ENCODE data around the gene OPN4.

OPN4 gene

GRCh38 chr10:86693275-86693674, 38.9 kb downstream of the OPN4 start:
- Mint-ChIP-seq H3K9me3 (no peaks in the 10 kb centered on the region), H3K36me3 (no peaks in the 10 kb centered on the region), H3K27ac (no peak overlapping the region), H3K4me1 (peaks cover 6% of the 10 kb centered on the region), H3K4me3 (no peak overlapping the region), H3K27me3 (no peaks in the 10 kb centered on the region)

GRCh38 chr10:86693721-86694369, 39.5 kb downstream of the OPN4 start:
- Mint-ChIP-seq H3K4me1 (peaks cover under 1% of the 10 kb centered on the region), H3K36me3 (no peaks in the 10 kb centered on the region), H3K4me3 (no peak overlapping the region), H3K9me3 (no peaks in the 10 kb centered on the region), H3K27ac (no peak overlapping the region), H3K27me3 (no peaks in the 10 kb centered on the region)

- no peaks in the 10 kb centered on the region for H3K9me3 Mint-ChIP-seq
- H3K27me3 Mint-ChIP-seq, result no peaks in the 10 kb centered on the region
- no peaks in the 10 kb centered on the region for H3K4me1 Mint-ChIP-seq
- no peaks in the 10 kb centered on the region for H3K36me3 Mint-ChIP-seq
- H3K27ac Mint-ChIP-seq, result no peak overlapping the region
- H3K4me3 Mint-ChIP-seq, result no peak overlapping the region
Measured at GRCh38 chr10:86698207-86698940, 44.0 kb downstream of the OPN4 start.

- H3K27me3 Mint-ChIP-seq, result no peaks in the 10 kb centered on the region
- H3K4me3 Mint-ChIP-seq, result no peak overlapping the region
- no peaks in the 10 kb centered on the region for H3K4me1 Mint-ChIP-seq
- no peaks in the 10 kb centered on the region for H3K36me3 Mint-ChIP-seq
- no peak overlapping the region for H3K27ac Mint-ChIP-seq
- H3K9me3 Mint-ChIP-seq, result no peaks in the 10 kb centered on the region
Measured at GRCh38 chr10:86699125-86699524, 44.8 kb downstream of the OPN4 start.

- no peaks in the 10 kb centered on the region for H3K27me3 Mint-ChIP-seq
- H3K9me3 Mint-ChIP-seq, result no peaks in the 10 kb centered on the region
- no peak overlapping the region for H3K4me3 Mint-ChIP-seq
- H3K36me3 Mint-ChIP-seq, result no peaks in the 10 kb centered on the region
- H3K27ac Mint-ChIP-seq, result no peak overlapping the region
- H3K4me1 Mint-ChIP-seq, result no peaks in the 10 kb centered on the region
Measured at GRCh38 chr10:86699541-86699940, 45.2 kb downstream of the OPN4 start.

GRCh38 chr10:86699991-86700840, 45.9 kb downstream of the OPN4 start:
- Mint-ChIP-seq H3K27ac (no peak overlapping the region), H3K36me3 (no peaks in the 10 kb centered on the region), H3K27me3 (no peaks in the 10 kb centered on the region), H3K4me3 (no peak overlapping the region), H3K9me3 (no peaks in the 10 kb centered on the region), H3K4me1 (no peaks in the 10 kb centered on the region)

- no peaks in the 10 kb centered on the region for H3K4me1 Mint-ChIP-seq
- no peak overlapping the region for H3K4me3 Mint-ChIP-seq
- H3K9me3 Mint-ChIP-seq, result no peaks in the 10 kb centered on the region
- no peaks in the 10 kb centered on the region for H3K27me3 Mint-ChIP-seq
- no peaks in the 10 kb centered on the region for H3K36me3 Mint-ChIP-seq
- no peak overlapping the region for H3K27ac Mint-ChIP-seq
Measured at GRCh38 chr10:86700851-86701617, 46.7 kb downstream of the OPN4 start.

GRCh38 chr10:86703176-86703575, 48.8 kb downstream of the OPN4 start:
- no peak overlapping the region for H3K27ac Mint-ChIP-seq
- no peaks in the 10 kb centered on the region for H3K27me3 Mint-ChIP-seq
- H3K9me3 Mint-ChIP-seq, result no peaks in the 10 kb centered on the region
- H3K4me3 Mint-ChIP-seq, result no peak overlapping the region
- H3K4me1 Mint-ChIP-seq, result no peaks in the 10 kb centered on the region
- H3K36me3 Mint-ChIP-seq, result no peaks in the 10 kb centered on the region

GRCh38 chr10:86705139-86705538, 50.8 kb downstream of the OPN4 start:
- H3K27me3 Mint-ChIP-seq, result no peaks in the 10 kb centered on the region

GRCh38 chr10:86705905-86706304, 51.6 kb downstream of the OPN4 start:
- H3K27ac Mint-ChIP-seq, result no peak overlapping the region
- peaks cover 6% of the 10 kb centered on the region for H3K4me1 Mint-ChIP-seq
- no peak overlapping the region for H3K4me3 Mint-ChIP-seq
- no peaks in the 10 kb centered on the region for H3K27me3 Mint-ChIP-seq
- no peaks in the 10 kb centered on the region for H3K9me3 Mint-ChIP-seq
- H3K36me3 Mint-ChIP-seq, result no peaks in the 10 kb centered on the region

More at GRCh38 chr10:86705139-86705538, 50.8 kb downstream of the OPN4 start:
- Mint-ChIP-seq H3K4me3 (no peak overlapping the region), H3K4me1 (no peaks in the 10 kb centered on the region), H3K36me3 (no peaks in the 10 kb centered on the region), H3K27ac (no peak overlapping the region), H3K9me3 (no peaks in the 10 kb centered on the region)

GRCh38 chr10:86706401-86706841, 52.1 kb downstream of the OPN4 start:
- H3K9me3 Mint-ChIP-seq, result no peaks in the 10 kb centered on the region
- no peaks in the 10 kb centered on the region for H3K27me3 Mint-ChIP-seq
- H3K36me3 Mint-ChIP-seq, result no peaks in the 10 kb centered on the region
- H3K27ac Mint-ChIP-seq, result no peak overlapping the region
- peaks cover 6% of the 10 kb centered on the region for H3K4me1 Mint-ChIP-seq
- no peak overlapping the region for H3K4me3 Mint-ChIP-seq

GRCh38 chr10:86706977-86707376, 52.6 kb downstream of the OPN4 start:
- no peak overlapping the region for H3K27ac Mint-ChIP-seq
- no peaks in the 10 kb centered on the region for H3K36me3 Mint-ChIP-seq
- no peak overlapping the region for H3K4me3 Mint-ChIP-seq
- no peaks in the 10 kb centered on the region for H3K27me3 Mint-ChIP-seq
- H3K9me3 Mint-ChIP-seq, result no peaks in the 10 kb centered on the region
- peaks cover 6% of the 10 kb centered on the region for H3K4me1 Mint-ChIP-seq

- H3K36me3 Mint-ChIP-seq, result no peaks in the 10 kb centered on the region
- peaks cover 6% of the 10 kb centered on the region for H3K4me1 Mint-ChIP-seq
- H3K9me3 Mint-ChIP-seq, result no peaks in the 10 kb centered on the region
Measured at GRCh38 chr10:86707505-86707904, 53.2 kb downstream of the OPN4 start.

GRCh38 chr10:86708068-86708782, 53.9 kb downstream of the OPN4 start:
- no peaks in the 10 kb centered on the region for H3K36me3 Mint-ChIP-seq
- peak overlapping the region; percentile 68 for H3K27ac Mint-ChIP-seq
- H3K4me3 Mint-ChIP-seq, result no peak overlapping the region
- no peaks in the 10 kb centered on the region for H3K27me3 Mint-ChIP-seq
- H3K9me3 Mint-ChIP-seq, result no peaks in the 10 kb centered on the region
- H3K4me1 Mint-ChIP-seq, result peaks cover 6% of the 10 kb centered on the region

More at GRCh38 chr10:86707505-86707904, 53.2 kb downstream of the OPN4 start:
- H3K27me3 Mint-ChIP-seq, result no peaks in the 10 kb centered on the region
- H3K4me3 Mint-ChIP-seq, result no peak overlapping the region
- no peak overlapping the region for H3K27ac Mint-ChIP-seq
